KMS-11 (cell line): ENCODE measurements around the gene CD81.

Source experiments
- H2AFZ ChIP-seq: fragments of 200-600 bp; sonication (generic); 2 replicates; pipeline ENCODE4 v1.6.1; 2016; ENCODE audit warnings: antibody characterized with exemption, mixed run types, low read depth
- H3K27ac ChIP-seq: fragments of 200-600 bp; sonication (generic); 2 replicates; pipeline ENCODE4 v1.6.1; 2016; ENCODE audit warnings: mild to moderate bottlenecking, mixed run types
- H3K27me3 ChIP-seq: fragments of 200-600 bp; sonication (generic); 2 replicates; pipeline ENCODE4 v1.6.1; 2017; ENCODE audit warnings: mild to moderate bottlenecking, low read depth, mixed run types, moderate library complexity; ENCODE audit not compliant: insufficient read depth
- H3K36me3 ChIP-seq: fragments of 200-600 bp; sonication (generic); 2 replicates; pipeline ENCODE4 v1.6.1; 2017; ENCODE audit warnings: mild to moderate bottlenecking, mixed run types; ENCODE audit not compliant: insufficient read depth
- H3K4me1 ChIP-seq: fragments of 200-600 bp; sonication (generic); 2 replicates; pipeline ENCODE4 v1.6.1; 2016; ENCODE audit warnings: mild to moderate bottlenecking, low read depth, mixed run types; ENCODE audit not compliant: poor library complexity, severe bottlenecking
- H3K4me2 ChIP-seq: fragments of 200-600 bp; sonication (generic); 2 replicates; pipeline ENCODE4 v1.7.0; 2016; ENCODE audit warnings: mild to moderate bottlenecking, mixed run types
- H3K4me3 ChIP-seq: fragments of 200-600 bp; sonication (generic); IDR thresholded peaks from 2 replicates; pipeline ENCODE4 v1.6.1; 2017; ENCODE audit warnings: low read depth, low read length, mixed read lengths; ENCODE audit not compliant: insufficient read depth
- H3K79me2 ChIP-seq: fragments of 200-600 bp; sonication (generic); 2 replicates; pipeline ENCODE4 v1.6.1; 2016; ENCODE audit warnings: low read depth, mixed run types; ENCODE audit not compliant: insufficient read depth
- H3K9ac ChIP-seq: fragments of 200-600 bp; sonication (generic); 2 replicates; pipeline ENCODE4 v1.6.1; 2016; ENCODE audit warnings: mild to moderate bottlenecking, mixed run types
- H4K20me1 ChIP-seq: fragments of 200-600 bp; sonication (generic); 2 replicates; pipeline ENCODE4 v1.6.1; 2016; ENCODE audit warnings: mild to moderate bottlenecking, mixed run types; ENCODE audit not compliant: insufficient read depth
- TF ChIP-seq, protein P1 (sequence below): fragments of 200-600 bp; sonication (generic); conservative IDR thresholded peaks from 2 replicates; pipeline ENCODE4 v1.6.1; 2017; ENCODE audit warnings: low read depth, mild to moderate bottlenecking, antibody characterized with exemption, low read length, moderate library complexity, mixed read lengths

The CD81 gene

DNA sequence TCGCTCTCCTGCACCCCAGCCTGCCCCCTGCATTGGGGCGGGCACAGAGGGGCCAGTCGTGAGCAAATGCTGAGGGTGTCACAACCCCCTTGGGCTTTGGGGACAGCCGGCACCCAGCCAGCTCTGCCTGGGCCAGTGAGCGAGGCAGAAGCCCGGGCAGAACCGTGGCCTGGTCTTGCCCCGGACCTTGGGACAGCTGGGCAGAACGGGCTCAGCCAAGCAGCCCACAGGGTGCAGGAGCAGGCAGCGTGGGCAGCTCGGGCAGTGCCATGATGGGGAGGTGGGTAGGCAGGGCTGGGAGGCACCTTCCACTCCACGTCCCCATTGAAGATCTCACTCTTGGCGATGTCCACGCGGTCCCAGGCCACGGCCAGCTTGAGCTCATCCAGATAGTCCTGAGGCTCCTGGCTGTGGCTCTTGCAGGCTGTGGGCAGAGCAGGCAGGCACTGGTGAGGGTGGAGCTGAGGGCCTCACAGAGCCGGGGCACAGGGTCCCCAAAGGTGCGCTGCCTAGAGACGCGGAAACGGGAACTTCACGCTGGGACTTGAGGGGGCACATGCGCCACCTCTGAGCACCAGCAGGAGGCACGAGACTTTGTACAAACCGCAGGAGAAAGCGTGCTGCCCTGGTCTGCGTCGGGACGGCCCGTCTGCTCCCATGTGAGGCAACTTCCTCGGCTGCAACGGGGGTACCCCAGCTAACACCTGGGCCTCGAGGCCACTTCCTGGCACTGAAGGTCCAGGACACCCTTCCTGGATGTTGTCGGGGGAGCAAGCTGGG is 38.7 kb downstream of the CD81 start:
- Histone ChIP-seq H3K36me3 (no peaks in the 10 kb centered on the region), H3K4me1 (no peaks in the 10 kb centered on the region), H3K4me3 (no peak overlapping the region), H3K9ac (no peak overlapping the region), H3K27ac (no peak overlapping the region), H2AFZ (no peak overlapping the region), H3K27me3 (peaks cover 66% of the 10 kb centered on the region), H3K79me2 (no peaks in the 10 kb centered on the region), H3K4me2 (no peak overlapping the region), H4K20me1 (no peaks in the 10 kb centered on the region)
- TF ChIP-seq, protein P1, sequence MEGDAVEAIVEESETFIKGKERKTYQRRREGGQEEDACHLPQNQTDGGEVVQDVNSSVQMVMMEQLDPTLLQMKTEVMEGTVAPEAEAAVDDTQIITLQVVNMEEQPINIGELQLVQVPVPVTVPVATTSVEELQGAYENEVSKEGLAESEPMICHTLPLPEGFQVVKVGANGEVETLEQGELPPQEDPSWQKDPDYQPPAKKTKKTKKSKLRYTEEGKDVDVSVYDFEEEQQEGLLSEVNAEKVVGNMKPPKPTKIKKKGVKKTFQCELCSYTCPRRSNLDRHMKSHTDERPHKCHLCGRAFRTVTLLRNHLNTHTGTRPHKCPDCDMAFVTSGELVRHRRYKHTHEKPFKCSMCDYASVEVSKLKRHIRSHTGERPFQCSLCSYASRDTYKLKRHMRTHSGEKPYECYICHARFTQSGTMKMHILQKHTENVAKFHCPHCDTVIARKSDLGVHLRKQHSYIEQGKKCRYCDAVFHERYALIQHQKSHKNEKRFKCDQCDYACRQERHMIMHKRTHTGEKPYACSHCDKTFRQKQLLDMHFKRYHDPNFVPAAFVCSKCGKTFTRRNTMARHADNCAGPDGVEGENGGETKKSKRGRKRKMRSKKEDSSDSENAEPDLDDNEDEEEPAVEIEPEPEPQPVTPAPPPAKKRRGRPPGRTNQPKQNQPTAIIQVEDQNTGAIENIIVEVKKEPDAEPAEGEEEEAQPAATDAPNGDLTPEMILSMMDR, result no peak

DNA sequence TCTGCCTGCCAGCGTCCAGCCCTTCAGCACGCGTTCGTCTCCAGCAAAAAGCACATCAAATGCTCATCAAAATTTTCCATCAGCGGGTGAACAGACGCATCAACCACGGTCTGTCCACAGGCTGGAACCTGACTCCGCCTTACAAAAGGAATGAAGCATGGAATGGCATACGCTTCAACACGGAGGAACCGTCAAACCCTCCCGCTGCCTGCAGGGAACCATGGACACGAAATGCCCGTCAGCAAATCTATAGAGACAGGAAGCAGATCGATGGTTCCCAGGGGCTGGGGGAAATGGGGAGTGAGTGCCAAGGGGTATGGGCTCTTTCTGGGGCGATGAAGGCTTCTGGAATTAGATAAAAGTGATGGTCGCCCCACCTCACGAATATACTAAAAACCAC is 39.7 kb downstream of the CD81 start:
- Histone ChIP-seq H3K36me3 (no peaks in the 10 kb centered on the region), H3K79me2 (no peaks in the 10 kb centered on the region), H3K4me1 (no peaks in the 10 kb centered on the region), H2AFZ (no peak overlapping the region), H4K20me1 (no peaks in the 10 kb centered on the region), H3K9ac (no peak overlapping the region), H3K27ac (no peak overlapping the region), H3K27me3 (peaks cover 64% of the 10 kb centered on the region), H3K4me2 (no peak overlapping the region), H3K4me3 (no peak overlapping the region)
- TF ChIP-seq, protein P1, result no peak

DNA sequence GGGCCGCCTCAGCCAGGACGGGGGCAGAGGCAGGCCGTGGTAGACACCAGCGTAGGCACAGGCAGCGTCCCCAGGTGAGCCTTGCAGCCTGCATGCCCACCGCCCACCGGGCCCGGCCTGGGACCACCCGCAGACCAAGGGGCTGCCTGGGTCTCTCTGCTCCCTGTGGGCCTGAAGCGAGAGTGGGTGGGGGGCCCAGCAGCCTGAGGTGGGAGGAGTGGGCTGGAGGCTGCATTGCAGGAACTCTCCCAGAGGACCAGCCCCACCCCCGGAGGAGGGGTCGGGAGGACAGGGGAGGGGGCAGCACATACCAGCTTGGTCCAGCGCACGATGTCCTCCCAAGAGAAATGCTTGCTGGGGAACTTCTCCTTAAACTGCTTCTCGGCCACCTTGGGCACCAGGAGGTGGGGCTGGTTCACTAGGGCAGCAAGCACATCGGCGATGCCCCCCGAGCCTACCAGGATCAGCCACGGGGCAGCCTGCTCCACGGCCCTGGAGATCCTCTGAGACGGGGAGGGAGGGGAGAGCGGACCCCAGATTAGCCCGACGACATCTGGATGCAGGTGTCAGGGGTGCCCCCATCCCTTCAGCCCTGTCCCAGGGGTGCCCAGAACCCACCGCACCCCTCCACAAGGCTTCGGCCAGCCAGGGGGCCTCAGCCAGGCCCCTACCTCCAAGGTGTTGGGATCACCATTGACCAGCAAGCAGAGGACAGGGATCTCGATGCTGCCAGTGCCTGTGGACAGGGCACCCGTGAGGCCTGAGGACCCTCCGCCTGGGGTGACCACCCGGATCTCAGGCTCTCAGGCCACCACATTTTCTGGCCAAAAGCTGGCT is 41.0 kb downstream of the CD81 start:
- Histone ChIP-seq H2AFZ (no peak overlapping the region), H3K9ac (no peak overlapping the region), H3K4me3 (no peak overlapping the region), H3K36me3 (no peaks in the 10 kb centered on the region), H3K27me3 (peaks cover 66% of the 10 kb centered on the region), H3K4me1 (no peaks in the 10 kb centered on the region), H3K4me2 (no peak overlapping the region), H3K79me2 (no peaks in the 10 kb centered on the region), H3K27ac (no peak overlapping the region), H4K20me1 (no peaks in the 10 kb centered on the region)
- TF ChIP-seq, protein P1, result no peak

DNA sequence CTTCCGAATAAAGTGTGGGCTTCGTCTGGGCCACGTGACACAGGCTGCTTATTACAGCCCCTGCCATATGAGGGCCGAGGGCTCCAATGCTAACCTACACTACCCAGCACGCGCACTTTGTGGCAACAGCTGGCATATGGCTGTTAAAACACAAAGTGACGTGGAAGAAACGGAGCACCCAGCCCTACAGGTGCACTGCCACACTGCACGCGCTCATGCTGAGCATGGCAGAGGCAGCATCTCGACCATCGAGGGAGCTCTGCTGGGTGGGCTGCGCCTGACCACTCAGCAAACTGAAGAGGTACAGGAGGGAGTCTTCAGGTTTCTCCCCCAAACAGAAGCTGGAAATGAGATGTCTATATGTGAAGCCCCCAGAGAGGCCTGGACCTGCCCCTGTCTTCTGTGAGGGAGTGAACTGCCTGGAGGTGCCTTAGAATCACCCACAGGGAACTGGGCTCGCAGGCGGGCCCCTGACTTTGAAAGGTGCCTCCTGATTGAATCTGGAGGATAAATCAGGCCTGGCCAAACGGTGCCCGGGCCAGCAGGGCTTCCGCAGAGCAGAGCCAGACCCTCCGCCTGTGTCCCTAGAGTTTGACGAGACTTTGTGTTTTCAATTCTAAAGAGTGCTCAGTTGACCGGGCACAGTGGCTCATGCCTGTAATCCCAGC is 41.7 kb downstream of the CD81 start:
- no peak overlapping the region for H3K4me2 ChIP-seq

More for the DNA sequence above, 41.7 kb downstream of the CD81 start:
- Histone ChIP-seq H3K27ac (no peak overlapping the region), H2AFZ (no peak overlapping the region), H3K36me3 (no peaks in the 10 kb centered on the region), H3K4me1 (no peaks in the 10 kb centered on the region), H4K20me1 (no peaks in the 10 kb centered on the region), H3K9ac (no peak overlapping the region), H3K27me3 (peaks cover 67% of the 10 kb centered on the region), H3K4me3 (no peak overlapping the region), H3K79me2 (no peaks in the 10 kb centered on the region)
- TF ChIP-seq, protein P1, result no peak
